Brain pericyte (primary cell): ENCODE data around the gene ELAC1.
"Not testable (repeated sequence)": the region's sequence is repeated elsewhere in the genome, so short reads cannot be mapped to it uniquely, and the experiment has no call there.

Experiments used
- DNase-seq: peaks from one replicate; pipeline ENCODE4 v3.0.0-alpha.2; 2012; ENCODE audit warnings: low read depth, low spot score

Gene ELAC1

GRCh38 chr18:50972404-50972803 lies 4.6 kb downstream of the ELAC1 start:
- not testable (repeated sequence) for DNase-seq

- no peak for DNase-seq
Observed at GRCh38 chr18:50973367-50974126, 5.7 kb downstream of the ELAC1 start.

GRCh38 chr18:50977037-50977760 lies 9.4 kb downstream of the ELAC1 start:
- DNase-seq = no peak

- DNase-seq = no peak
Observed at GRCh38 chr18:50981381-50981780, 13.5 kb downstream of the ELAC1 start.

- DNase-seq = no peak
Observed at GRCh38 chr18:50982086-50982801, 14.4 kb downstream of the ELAC1 start.

- no peak for DNase-seq
Observed at GRCh38 chr18:50982802-50983179, 15.0 kb downstream of the ELAC1 start.

GRCh38 chr18:50986360-50987087 lies 18.7 kb downstream of the ELAC1 start:
- no peak for DNase-seq

- DNase-seq = no peak
Observed at GRCh38 chr18:50987261-50987660, 19.4 kb downstream of the ELAC1 start.

GRCh38 chr18:50989711-50990110 lies 21.9 kb downstream of the ELAC1 start:
- DNase-seq = no peak

- DNase-seq = no peak
Observed at GRCh38 chr18:50992351-50992762, 24.5 kb downstream of the ELAC1 start.

- no peak for DNase-seq
Observed at GRCh38 chr18:50994031-50994430, 26.2 kb downstream of the ELAC1 start.

- not testable (repeated sequence) for DNase-seq
Observed at GRCh38 chr18:51003174-51003573, 35.3 kb downstream of the ELAC1 start.

- no peak for DNase-seq
Observed at GRCh38 chr18:51006061-51006818, 38.4 kb downstream of the ELAC1 start.

GRCh38 chr18:51006948-51007789 lies 39.3 kb downstream of the ELAC1 start:
- no peak for DNase-seq

- no peak for DNase-seq
Observed at GRCh38 chr18:51007790-51008139, 39.9 kb downstream of the ELAC1 start.

GRCh38 chr18:51009072-51009471 lies 41.2 kb downstream of the ELAC1 start:
- no peak for DNase-seq

GRCh38 chr18:51010218-51010617 lies 42.4 kb downstream of the ELAC1 start:
- no peak for DNase-seq

- no peak for DNase-seq
Observed at GRCh38 chr18:51011709-51012108, 43.9 kb downstream of the ELAC1 start.

GRCh38 chr18:51012441-51012840 lies 44.6 kb downstream of the ELAC1 start:
- DNase-seq = no peak

GRCh38 chr18:51013259-51013658 lies 45.4 kb downstream of the ELAC1 start:
- DNase-seq = no peak
